Neutrophil (primary cell): Measurements from ENCODE around the gene PPIL3.

Experiments used
- H3K27ac ChIP-seq: fragments of 200-600 bp; sonication (generic); 2 replicates; pipeline ENCODE4 v1.5.1; 2016; ENCODE audit warnings: mild to moderate bottlenecking, moderate library complexity
- H3K27me3 ChIP-seq: fragments of 200-600 bp; sonication (generic); 2 replicates; pipeline ENCODE4 v1.6.0; 2016; ENCODE audit warnings: mild to moderate bottlenecking
- H3K36me3 ChIP-seq: fragments of 200-600 bp; sonication (generic); 2 replicates; pipeline ENCODE4 v1.5.1; 2017
- H3K4me1 ChIP-seq, 2 experiments: fragments of 200-600 bp in 1 of 2; sonication (generic) in 1 of 2; 1 replicate in 1 of 2; 2 replicates in 1 of 2; pipeline versions ENCODE4 v1.5.1 to v1.6.1; 2013 to 2016; ENCODE audit warnings: low read depth in 1 of 2, low read length in 1 of 2, mild to moderate bottlenecking in 1 of 2, moderate library complexity in 1 of 2; ENCODE audit not compliant: control insufficient read depth in 1 of 2, insufficient read depth in 1 of 2
- H3K4me3 ChIP-seq, 2 experiments: fragments of 200-600 bp in 1 of 2; sonication (generic) in 1 of 2; 1 replicate in 1 of 2; 2 replicates in 1 of 2; pipeline ENCODE4 v1.5.1; 2013 to 2016; ENCODE audit warnings: low read depth in 1 of 2, low read length in 1 of 2, mild to moderate bottlenecking in 1 of 2, moderate library complexity in 1 of 2
- H3K9me3 ChIP-seq: fragments of 200-600 bp; sonication (generic); 2 replicates; pipeline ENCODE4 v1.5.1; 2016
- CTCF ChIP-seq: fragments of 200-600 bp; sonication (generic); IDR thresholded peaks from 2 replicates; pipeline ENCODE4 v1.5.1; 2016; ENCODE audit warnings: antibody characterized with exemption

The PPIL3 gene

GRCh38 chr2:200845669-200846325, 43.1 kb downstream of the PPIL3 start:
- Histone ChIP-seq H3K27ac (no peak overlapping the region), H3K4me3 (no peak overlapping the region), H3K9me3 (no peaks in the 10 kb centered on the region), H3K27me3 (no peaks in the 10 kb centered on the region), H3K4me1 (no peaks in the 10 kb centered on the region), H3K36me3 (peaks cover 8% of the 10 kb centered on the region)
- no peak for TF ChIP-seq CTCF

- H3K36me3 ChIP-seq = peaks cover 2% of the 10 kb centered on the region
- H3K27ac ChIP-seq = no peak overlapping the region
- H3K4me1 ChIP-seq = no peaks in the 10 kb centered on the region
- no peak overlapping the region for H3K4me3 ChIP-seq
- no peaks in the 10 kb centered on the region for H3K27me3 ChIP-seq
- TF ChIP-seq CTCF = no peak
- H3K9me3 ChIP-seq = no peaks in the 10 kb centered on the region
These were observed 43.7 kb downstream of the PPIL3 start for GRCh38 chr2:200845194-200845593.

GRCh38 chr2:200843993-200844948, 44.6 kb downstream of the PPIL3 start:
- H3K36me3 ChIP-seq = no peaks in the 10 kb centered on the region
- no peak overlapping the region for H3K27ac ChIP-seq
- no peaks in the 10 kb centered on the region for H3K27me3 ChIP-seq
- H3K4me1 ChIP-seq = no peaks in the 10 kb centered on the region
- no peaks in the 10 kb centered on the region for H3K9me3 ChIP-seq
- TF ChIP-seq CTCF = no peak
- H3K4me3 ChIP-seq = no peak overlapping the region

GRCh38 chr2:200839513-200839912, 49.4 kb downstream of the PPIL3 start:
- H3K4me1 ChIP-seq = no peaks in the 10 kb centered on the region
- H3K4me3 ChIP-seq = no peak overlapping the region
- H3K27ac ChIP-seq = no peak overlapping the region
- no peak for TF ChIP-seq CTCF
- peaks cover 8% of the 10 kb centered on the region for H3K9me3 ChIP-seq
- no peaks in the 10 kb centered on the region for H3K27me3 ChIP-seq
- no peaks in the 10 kb centered on the region for H3K36me3 ChIP-seq

- H3K27ac ChIP-seq = no peak overlapping the region
- H3K4me1 ChIP-seq = peaks cover 7 to 8% of the 10 kb centered on the region in 2 experiments
- H3K27me3 ChIP-seq = no peaks in the 10 kb centered on the region
- H3K36me3 ChIP-seq = no peaks in the 10 kb centered on the region
- H3K4me3 ChIP-seq = no peak overlapping the region
- peaks cover 8% of the 10 kb centered on the region for H3K9me3 ChIP-seq
- TF ChIP-seq CTCF = no peak
These were observed 54.2 kb downstream of the PPIL3 start for GRCh38 chr2:200834701-200835100.
